HG03108 (cell line): Measurements from ENCODE around the gene CDC40.
"Not testable (repeated sequence)": the region's sequence is repeated elsewhere in the genome, so short reads cannot be mapped to it uniquely, and the experiment has no call there.

ENCODE experiments used
- ATAC-seq: cut with Tn5 transposase; IDR thresholded peaks from one replicate; pipeline ENCODE4 v1.9.1; 2021; ENCODE audit warnings: moderate library complexity; ENCODE audit not compliant: unreplicated experiment

The CDC40 gene

GRCh38 chr6:110269623-110270022 lies 89.4 kb downstream of the CDC40 start:
- ATAC-seq: no peak

- no peak for ATAC-seq
Observed at GRCh38 chr6:110270165-110270564, 89.9 kb downstream of the CDC40 start.

- no peak for ATAC-seq
Observed at GRCh38 chr6:110271732-110272022, 91.5 kb downstream of the CDC40 start.

GRCh38 chr6:110272781-110273180 lies 92.6 kb downstream of the CDC40 start:
- ATAC-seq: not testable (repeated sequence)

- no peak for ATAC-seq
Observed at GRCh38 chr6:110277100-110277665, 97.0 kb downstream of the CDC40 start.
